Karpas-422 (cell line): ENCODE data around the gene RMRP. TPM values are rescaled to one million over a fixed set of nuclear protein-coding genes. Genes with fewer than 3 reads are reported as not detected.

Experiments
- DNase-seq: peaks from one replicate; pipeline ENCODE4 v3.0.0-alpha.2; 2015
- H2AFZ ChIP-seq: fragments of 200-600 bp; sonication (generic); 2 replicates; pipeline ENCODE4 v1.6.1; 2014; ENCODE audit warnings: antibody characterized with exemption, low read length, mixed read lengths
- H3K27ac ChIP-seq: fragments of 200-600 bp; sonication (generic); 2 replicates; pipeline ENCODE4 v1.5.1; 2014; ENCODE audit warnings: mild to moderate bottlenecking, low read length, moderate library complexity
- H3K27me3 ChIP-seq: fragments of 200-600 bp; sonication (generic); 2 replicates; pipeline ENCODE4 v1.6.1; 2014; ENCODE audit warnings: low read length, mixed read lengths
- H3K36me3 ChIP-seq: fragments of 200-600 bp; sonication (generic); 2 replicates; pipeline ENCODE4 v1.6.1; 2014; ENCODE audit warnings: low read length, mixed read lengths; ENCODE audit not compliant: insufficient read depth
- H3K4me1 ChIP-seq: fragments of 200-600 bp; sonication (generic); 2 replicates; pipeline ENCODE4 v1.6.1; 2014; ENCODE audit warnings: mild to moderate bottlenecking, low read length, mixed read lengths
- H3K4me2 ChIP-seq: fragments of 200-600 bp; sonication (generic); 2 replicates; pipeline ENCODE4 v1.6.1; 2014; ENCODE audit warnings: low read length, low read depth, mild to moderate bottlenecking; ENCODE audit not compliant: poor library complexity, severe bottlenecking
- H3K4me3 ChIP-seq: fragments of 200-600 bp; sonication (generic); 2 replicates; pipeline ENCODE4 v1.5.1; 2014; ENCODE audit warnings: mild to moderate bottlenecking, antibody characterized with exemption, low read length, mixed read lengths
- H3K79me2 ChIP-seq: fragments of 200-600 bp; sonication (generic); 2 replicates; pipeline ENCODE4 v1.6.1; 2014; ENCODE audit warnings: mild to moderate bottlenecking, low read length, mixed read lengths
- H3K9ac ChIP-seq: fragments of 200-600 bp; sonication (generic); 2 replicates; pipeline ENCODE4 v1.6.0; 2014; ENCODE audit warnings: low read length
- H3K9me2 ChIP-seq: fragments of 200-600 bp; sonication (generic), shearing (Covaris generic); replicated peaks from 2 replicates; pipeline ENCODE4 v1.6.0; 2014; ENCODE audit warnings: mild to moderate bottlenecking, low read length, moderate library complexity; ENCODE audit not compliant: insufficient read depth
- H3K9me3 ChIP-seq: fragments of 300-700, 200-600 bp; sonication (generic); 2 replicates; pipeline ENCODE4 v1.6.1; 2014; ENCODE audit warnings: low read length, mixed read lengths
- H4K20me1 ChIP-seq: fragments of 200-600 bp; sonication (generic); 2 replicates; pipeline ENCODE4 v1.6.1; 2014; ENCODE audit warnings: mild to moderate bottlenecking, antibody characterized with exemption, low read length, low read depth; ENCODE audit not compliant: insufficient read depth
- total RNA-seq: library from RNA; depleted of rRNA; stranded (reverse); fragments of >200 nt; shearing (Covaris generic); gene quantifications from 2 replicates; pipeline ENCODE4 v1.2.3, GENCODE V29; 2014; ENCODE audit warnings: low replicate concordance

Gene RMRP
- total RNA-seq, 1 experiment from 2014 or later, result 56,129 TPM

- H4K20me1 ChIP-seq, result no peaks in the 10 kb centered on the region
- no peaks in the 10 kb centered on the region for H3K9me3 ChIP-seq
- no peaks in the 10 kb centered on the region for H3K4me1 ChIP-seq
- no peaks in the 10 kb centered on the region for H3K27me3 ChIP-seq
- H3K36me3 ChIP-seq, result no peaks in the 10 kb centered on the region
- no peak overlapping the region for H3K4me3 ChIP-seq
- no peak for DNase-seq
- H3K9ac ChIP-seq, result no peak overlapping the region
- H3K9me2 ChIP-seq, result no peaks in the 10 kb centered on the region
- no peak overlapping the region for H2AFZ ChIP-seq
- H3K4me2 ChIP-seq, result no peak overlapping the region
- no peaks in the 10 kb centered on the region for H3K79me2 ChIP-seq
- H3K27ac ChIP-seq, result no peak overlapping the region
Measured at GRCh38 chr9:35627575-35627974, 30.2 kb downstream of the RMRP start.

GRCh38 chr9:35619800-35620158, 38.0 kb downstream of the RMRP start:
- peak overlapping the region; percentile 41; the same call in 1 of the 2 replicates for H3K4me3 ChIP-seq
- no peaks in the 10 kb centered on the region for H3K36me3 ChIP-seq
- H3K4me2 ChIP-seq, result peak overlapping the region; percentile 57
- no peaks in the 10 kb centered on the region for H3K79me2 ChIP-seq
- peak overlapping the region; percentile 49; the same call in 1 of the 2 replicates for H3K27ac ChIP-seq
- no peaks in the 10 kb centered on the region; the same call in 1 of the 2 replicates for H3K27me3 ChIP-seq
- H3K9me2 ChIP-seq, result no peaks in the 10 kb centered on the region
- H3K9me3 ChIP-seq, result no peaks in the 10 kb centered on the region
- no peaks in the 10 kb centered on the region for H4K20me1 ChIP-seq
- H3K9ac ChIP-seq, result peak overlapping the region; percentile 56
- H3K4me1 ChIP-seq, result peaks cover 33% of the 10 kb centered on the region
- DNase-seq, result no peak
- H2AFZ ChIP-seq, result peak overlapping the region; percentile 88

- peak overlapping the region; percentile 57 for H3K4me2 ChIP-seq
- H3K36me3 ChIP-seq, result no peaks in the 10 kb centered on the region
- peak overlapping the region; percentile 41; the same call in 1 of the 2 replicates for H3K4me3 ChIP-seq
- no peaks in the 10 kb centered on the region for H3K79me2 ChIP-seq
- peaks cover 33% of the 10 kb centered on the region for H3K4me1 ChIP-seq
- peak; percentile 61 for DNase-seq
- H3K27me3 ChIP-seq, result no peaks in the 10 kb centered on the region; the same call in 1 of the 2 replicates
- peak overlapping the region; percentile 49 for H3K27ac ChIP-seq
- peak overlapping the region; percentile 88 for H2AFZ ChIP-seq
- H3K9me3 ChIP-seq, result no peaks in the 10 kb centered on the region
- peak overlapping the region; percentile 56 for H3K9ac ChIP-seq
- H4K20me1 ChIP-seq, result no peaks in the 10 kb centered on the region
- no peaks in the 10 kb centered on the region for H3K9me2 ChIP-seq
Measured at GRCh38 chr9:35618854-35619799, 38.7 kb downstream of the RMRP start.

DNA sequence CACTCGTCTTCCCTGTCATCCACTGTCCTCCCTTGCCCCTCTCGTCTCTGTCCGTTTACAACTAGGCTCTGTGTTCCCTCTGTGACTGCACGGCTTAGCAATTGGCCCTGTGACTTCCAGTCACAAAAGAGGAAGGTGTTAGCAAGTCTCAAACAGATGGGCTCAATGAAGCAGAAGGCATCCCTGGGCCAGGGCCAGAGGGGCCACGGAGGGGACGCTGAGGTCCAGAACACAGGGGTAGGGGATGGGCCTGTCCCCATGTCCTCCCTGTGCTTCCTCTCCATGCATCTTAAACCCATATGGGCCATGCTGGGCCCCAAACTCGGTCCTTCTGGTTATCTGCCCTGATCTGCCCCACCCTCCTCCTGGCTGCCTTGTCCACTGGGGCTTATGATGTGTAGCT, 39.5 kb downstream of the RMRP start, which contains the start of gene CD72:
Gene CD72, minus strand, starts transcription at position 89 of the 403 bp plus-strand sequence. CDS start 110 bp downstream, outside the sequence.
- Histone ChIP-seq H3K4me3 (peak within 1 kb of the TSS; percentile 37; the same call in 1 of the 2 replicates), H3K9me3 (no peaks in the 10 kb centered on the region), H3K79me2 (no peaks in the 10 kb centered on the region), H3K27me3 (no peaks in the 10 kb centered on the region; the same call in 1 of the 2 replicates), H3K4me2 (peak within 1 kb of the TSS; percentile 57), H3K9ac (peak within 1 kb of the TSS; percentile 56), H3K4me1 (peaks cover 33% of the 10 kb centered on the region), H2AFZ (peak within 1 kb of the TSS; percentile 88), H4K20me1 (no peaks in the 10 kb centered on the region), H3K27ac (peak within 1 kb of the TSS; percentile 49), H3K9me2 (no peaks in the 10 kb centered on the region), H3K36me3 (no peaks in the 10 kb centered on the region)
- DNase-seq, result peak; percentile 72

DNA sequence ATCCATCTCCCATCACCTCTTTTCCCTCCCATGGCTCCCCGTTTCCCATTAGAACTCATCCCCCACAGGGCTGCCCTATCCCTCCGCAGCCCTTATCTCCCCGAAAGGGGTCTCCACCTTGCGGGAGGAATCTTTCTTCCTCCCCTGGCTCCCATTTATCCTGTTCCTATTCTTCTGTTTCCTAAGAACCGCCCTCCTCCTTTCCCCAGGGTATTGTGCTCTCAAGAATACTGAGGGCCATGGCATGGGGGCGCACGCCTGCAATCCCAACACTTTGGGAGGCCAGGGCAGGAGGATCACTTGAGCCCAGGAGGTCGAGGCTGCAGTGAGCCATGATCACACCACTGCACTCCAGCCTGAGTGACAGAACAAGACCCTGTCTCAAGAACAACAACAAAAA, 40.3 kb downstream of the RMRP start:
- H3K9me3 ChIP-seq, result no peaks in the 10 kb centered on the region
- H3K9ac ChIP-seq, result peak overlapping the region; percentile 49
- H3K27me3 ChIP-seq, result no peaks in the 10 kb centered on the region; the same call in 1 of the 2 replicates
- H3K36me3 ChIP-seq, result no peaks in the 10 kb centered on the region
- H3K4me2 ChIP-seq, result peak overlapping the region; percentile 27
- no peak for DNase-seq
- no peaks in the 10 kb centered on the region for H3K9me2 ChIP-seq
- H2AFZ ChIP-seq, result 0 out of 2 replicates have a peak overlapping the region, but pooled peaks have one; percentile 18
- no peaks in the 10 kb centered on the region for H4K20me1 ChIP-seq
- peak overlapping the region; percentile 23; the same call in 1 of the 2 replicates for H3K4me3 ChIP-seq
- no peaks in the 10 kb centered on the region for H3K79me2 ChIP-seq
- H3K27ac ChIP-seq, result no peak overlapping the region
- H3K4me1 ChIP-seq, result peaks cover 33% of the 10 kb centered on the region

GRCh38 chr9:35616681-35617459, 40.9 kb downstream of the RMRP start:
- Histone ChIP-seq H3K4me1 (peaks cover 33% of the 10 kb centered on the region), H4K20me1 (no peaks in the 10 kb centered on the region), H3K27ac (no peak overlapping the region), H3K9me3 (no peaks in the 10 kb centered on the region), H3K79me2 (no peaks in the 10 kb centered on the region), H3K27me3 (no peaks in the 10 kb centered on the region; the same call in 1 of the 2 replicates), H2AFZ (peak overlapping the region; percentile 18; the same call in 1 of the 2 replicates), H3K9me2 (no peaks in the 10 kb centered on the region), H3K4me2 (peak overlapping the region; percentile 27), H3K36me3 (no peaks in the 10 kb centered on the region), H3K4me3 (peak overlapping the region; percentile 23; the same call in 1 of the 2 replicates), H3K9ac (peak overlapping the region; percentile 34)
- DNase-seq, result no peak

DNA sequence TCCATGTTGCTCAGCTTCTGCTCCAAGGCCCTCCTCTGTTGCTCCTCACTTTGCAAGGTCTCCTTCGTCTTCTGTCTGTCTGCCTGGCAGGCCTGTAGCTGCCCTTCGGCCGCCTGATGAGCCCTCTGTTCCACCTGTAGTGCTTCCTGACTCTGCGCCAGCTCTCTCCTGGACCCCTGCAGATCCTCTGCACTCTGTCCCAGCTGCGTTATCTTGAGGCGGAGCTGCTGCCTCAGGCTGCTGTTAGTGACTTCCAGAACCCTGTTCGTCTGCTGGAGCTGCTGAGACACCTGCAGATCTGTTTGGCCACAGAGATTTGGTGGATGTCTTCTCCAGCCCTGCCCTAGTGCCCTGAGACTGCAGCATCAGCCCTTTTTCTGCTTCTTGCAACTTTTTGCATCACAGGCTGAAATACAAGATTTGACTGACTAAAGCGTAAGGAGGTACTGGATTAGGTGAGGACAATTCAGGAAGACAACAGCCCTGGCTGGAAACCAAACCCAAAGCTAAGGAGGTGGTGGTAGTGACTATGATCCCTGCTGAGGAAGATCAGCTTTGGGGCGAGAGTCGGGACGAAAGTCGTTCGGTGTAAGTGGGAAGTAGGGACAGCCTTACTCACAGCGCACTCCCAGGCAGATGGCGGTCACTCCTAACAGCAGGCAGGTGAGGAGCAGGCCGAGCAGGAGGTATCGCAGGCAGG, 41.7 kb downstream of the RMRP start:
- no peak overlapping the region for H3K4me3 ChIP-seq
- no peaks in the 10 kb centered on the region for H3K36me3 ChIP-seq
- H3K27ac ChIP-seq, result no peak overlapping the region
- H2AFZ ChIP-seq, result no peak overlapping the region
- no peak overlapping the region for H3K9ac ChIP-seq
- H3K9me3 ChIP-seq, result no peaks in the 10 kb centered on the region
- H3K27me3 ChIP-seq, result no peaks in the 10 kb centered on the region; the same call in 1 of the 2 replicates
- DNase-seq, result no peak
- H3K4me1 ChIP-seq, result peaks cover 33% of the 10 kb centered on the region
- H4K20me1 ChIP-seq, result no peaks in the 10 kb centered on the region
- H3K9me2 ChIP-seq, result no peaks in the 10 kb centered on the region
- H3K79me2 ChIP-seq, result no peaks in the 10 kb centered on the region
- no peak overlapping the region for H3K4me2 ChIP-seq
